ENCODE data around the gene MINDY1.

The MINDY1 gene

GRCh38 chr1:150985179-150985825 is 21.4 kb downstream of the MINDY1 start:
- no peak for DNase-seq (ENCODE audit: low read depth)

DNA sequence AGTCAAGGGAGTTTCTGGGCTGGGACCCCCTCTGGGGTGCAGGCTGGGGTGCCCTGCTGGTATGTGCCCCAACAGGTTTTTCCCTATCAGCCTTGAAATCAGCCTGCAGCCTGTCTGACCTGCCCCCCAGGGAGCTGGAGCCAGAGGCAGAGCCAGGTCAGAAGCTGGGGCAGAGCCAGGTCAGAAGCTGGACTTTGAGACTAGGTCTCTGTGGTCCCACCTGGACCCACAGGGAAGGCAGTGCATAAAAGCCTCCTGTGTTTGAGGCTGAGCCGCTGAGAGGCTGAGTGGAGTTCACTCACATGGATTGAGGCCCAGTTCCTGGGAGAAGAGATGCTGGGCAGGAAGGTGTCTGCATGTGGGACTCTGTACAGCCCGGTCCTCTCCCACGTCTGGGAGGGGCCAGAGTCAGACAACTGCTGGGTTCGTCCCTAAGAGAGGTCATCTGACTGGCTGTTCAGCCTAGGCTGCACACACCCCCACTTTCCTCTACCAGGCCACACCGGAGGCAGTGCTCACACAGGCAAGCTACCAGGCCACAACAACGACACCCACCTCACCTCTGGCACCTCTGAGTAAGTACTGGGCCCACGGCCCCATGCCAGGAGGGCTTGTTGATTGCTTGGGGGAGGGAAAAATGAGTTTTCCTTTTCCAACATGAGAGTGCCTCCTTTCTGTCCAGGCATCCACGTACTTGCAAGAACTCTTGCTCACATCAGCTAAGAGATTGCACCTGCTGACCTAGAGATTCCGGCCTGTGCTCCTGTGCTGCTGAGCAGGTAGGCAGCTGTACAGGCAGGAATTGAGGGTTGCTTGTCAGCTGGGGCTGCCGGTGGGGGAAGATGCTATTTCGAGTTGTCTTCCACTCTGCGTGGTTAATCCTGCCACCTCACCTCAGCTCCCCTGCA is 24.6 kb downstream of the MINDY1 start, which contains the start of gene ANXA9:
ANXA9 (plus strand) TSS at position 488 of the 908 bp plus-strand sequence. CDS start 814 bp downstream, outside the sequence.
- DNase-seq (ENCODE audit: low read depth) = no peak

GRCh38 chr1:150981177-150981804 is 25.4 kb downstream of the MINDY1 start:
- no peak for DNase-seq (ENCODE audit: low read depth)

- peak; percentile 69 for DNase-seq (ENCODE audit: low read depth)
Observed at GRCh38 chr1:150979092-150980056, 27.3 kb downstream of the MINDY1 start.

GRCh38 chr1:150976879-150977694 is 29.6 kb downstream of the MINDY1 start:
- DNase-seq (ENCODE audit: low read depth) = peak; percentile 87

- DNase-seq (ENCODE audit: low read depth) = no peak
Observed at GRCh38 chr1:150976401-150976821, 30.3 kb downstream of the MINDY1 start.

DNA sequence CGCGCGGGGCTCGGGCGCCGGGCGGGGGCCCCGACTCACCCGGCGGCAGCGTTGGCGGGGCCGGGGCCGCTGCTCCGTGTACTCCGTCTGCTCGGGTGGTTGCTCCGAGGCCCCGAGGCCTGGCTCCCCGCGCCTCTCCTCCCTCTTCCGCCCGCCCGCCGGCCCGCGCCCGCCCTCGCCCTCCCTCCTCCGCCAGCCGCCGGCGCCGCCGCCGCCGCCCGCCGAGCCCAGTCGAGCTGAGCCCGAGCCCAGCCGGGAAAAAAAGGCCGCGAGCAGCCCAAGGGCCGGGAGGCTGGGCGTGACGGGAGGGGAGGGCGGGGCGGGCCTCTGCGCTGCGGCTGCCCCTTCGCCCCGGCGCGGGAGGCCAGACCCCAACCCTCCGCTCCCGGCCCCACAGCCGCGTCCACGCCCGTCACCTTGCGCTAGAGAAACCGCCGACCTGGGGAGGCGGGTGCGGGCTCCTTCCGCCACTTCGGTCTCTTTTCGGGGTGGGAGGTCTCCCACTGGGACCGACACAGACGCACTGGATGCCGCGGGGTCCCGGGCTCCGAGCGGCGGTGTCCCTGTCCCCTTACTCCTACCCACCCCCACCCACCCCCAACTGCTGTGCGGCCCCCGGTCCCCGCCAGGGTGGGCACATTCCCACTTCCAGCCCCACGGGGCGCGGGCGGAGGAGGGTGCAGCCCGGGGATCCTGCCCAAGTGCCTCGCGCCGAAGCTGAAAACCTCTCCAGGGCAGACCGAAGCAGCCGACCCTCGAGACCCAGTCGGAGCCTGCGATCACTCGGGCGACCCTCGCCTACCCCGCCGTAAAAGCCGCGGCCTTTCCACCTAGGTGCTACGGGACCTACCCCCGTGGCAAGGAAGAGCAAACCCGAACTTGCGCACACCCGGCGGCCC is 31.9 kb downstream of the MINDY1 start, which contains the start of gene CERS2:
CERS2 (minus strand) TSS at position 256 of the 899 bp plus-strand sequence. CDS start 5,745 bp downstream, outside the sequence.
- no peak for DNase-seq (ENCODE audit: low read depth)

DNA sequence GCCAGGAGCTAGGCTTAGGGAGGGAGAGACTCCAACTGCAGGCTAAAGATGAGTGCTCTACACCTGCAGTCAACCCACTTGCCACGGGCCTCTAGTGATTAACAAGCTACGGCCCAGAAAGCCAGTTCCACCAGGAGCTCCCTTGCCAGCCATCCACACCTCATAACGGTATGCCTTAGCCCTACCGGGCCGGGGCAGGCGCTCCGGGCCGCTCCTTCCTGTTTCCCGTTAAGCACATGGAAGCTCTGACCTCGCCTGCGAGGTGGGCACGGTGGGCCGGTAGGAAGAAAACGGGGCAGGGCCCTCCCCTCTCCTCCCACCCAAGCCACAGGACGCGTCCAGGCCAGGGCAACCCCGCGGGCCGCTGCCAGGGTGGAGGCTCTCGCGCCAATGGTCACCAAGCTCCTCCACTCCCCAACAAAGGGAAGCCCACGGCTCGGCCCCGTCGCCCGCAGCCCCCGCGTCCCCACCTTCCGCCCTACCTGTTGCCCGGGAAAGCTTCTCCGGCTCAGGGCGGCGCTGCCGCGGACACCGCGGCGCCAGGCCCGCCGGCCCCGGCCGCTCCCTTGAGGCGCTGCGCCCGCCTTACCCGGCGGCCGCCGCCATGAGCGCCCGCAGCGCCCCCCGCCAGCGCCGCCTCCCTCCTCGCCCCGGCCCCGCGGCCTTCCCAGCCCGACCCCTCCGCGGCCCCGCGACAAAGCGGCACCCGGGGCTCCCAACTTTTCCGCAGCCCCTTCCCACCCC is 32.7 kb downstream of the MINDY1 start:
- DNase-seq (ENCODE audit: low read depth) = no peak

GRCh38 chr1:150973258-150973835 is 33.4 kb downstream of the MINDY1 start:
- no peak for DNase-seq (ENCODE audit: low read depth)

- no peak for DNase-seq (ENCODE audit: low read depth)
Observed at GRCh38 chr1:150972417-150972940, 34.2 kb downstream of the MINDY1 start.

GRCh38 chr1:150971583-150972416 is 34.9 kb downstream of the MINDY1 start:
- no peak for DNase-seq (ENCODE audit: low read depth)

DNA sequence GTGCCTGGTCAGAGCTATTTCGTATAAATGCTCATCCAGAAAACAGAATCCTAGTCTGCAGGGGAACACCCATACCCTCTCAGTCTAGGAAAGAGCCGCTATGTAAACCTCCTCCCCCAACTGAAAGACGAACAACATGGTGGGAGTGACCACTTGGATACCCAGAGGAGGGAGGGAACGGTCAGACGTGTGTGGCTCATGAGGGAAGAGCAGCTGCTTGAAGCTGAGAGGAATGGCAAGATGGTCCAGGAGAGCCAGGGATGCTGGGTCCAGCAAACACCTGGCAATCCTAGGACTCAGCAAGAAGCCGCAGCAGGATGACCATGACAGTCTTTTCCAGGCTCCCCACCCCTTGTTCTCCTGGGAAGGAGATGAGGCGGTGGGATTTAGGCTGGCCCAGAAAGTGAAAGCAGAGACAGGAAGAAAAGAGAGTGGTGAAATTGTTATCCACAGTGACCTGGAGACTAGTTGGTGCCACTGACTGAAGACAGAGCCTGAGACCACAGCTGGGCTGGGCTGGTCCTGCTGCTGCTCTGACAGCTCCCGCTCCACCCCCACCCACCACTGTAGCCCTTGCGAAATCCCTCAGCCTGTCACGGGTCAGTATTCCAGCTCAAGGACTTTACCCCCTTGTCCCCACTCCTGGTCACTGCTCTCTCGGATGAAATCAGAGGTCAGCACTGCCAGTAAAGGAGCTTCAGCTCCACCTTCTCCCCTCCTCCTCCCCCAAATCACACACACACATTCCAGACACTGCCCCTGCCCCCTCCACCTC is 35.7 kb downstream of the MINDY1 start:
- no peak for DNase-seq (ENCODE audit: low read depth)

DNA sequence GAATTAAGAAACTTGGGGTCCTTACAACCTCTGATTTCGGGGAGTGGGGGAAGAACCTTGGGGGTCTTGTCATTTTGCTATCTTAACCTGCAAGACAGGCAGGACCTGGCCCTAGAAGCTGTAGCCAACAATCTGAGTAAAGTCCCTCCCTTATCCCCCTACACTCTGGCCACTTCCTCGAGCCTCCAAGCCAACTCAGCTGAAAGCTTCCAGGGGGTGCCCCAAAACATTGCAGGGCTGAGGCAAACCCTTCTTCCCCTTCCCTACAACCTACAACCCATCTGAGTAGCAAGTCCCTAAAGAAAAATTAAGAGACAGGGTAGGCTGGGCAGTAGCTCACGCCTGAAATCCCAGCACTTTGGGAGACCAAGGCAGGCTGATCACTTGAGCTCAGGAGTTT is 37.1 kb downstream of the MINDY1 start:
- no peak for DNase-seq (ENCODE audit: low read depth)

DNA sequence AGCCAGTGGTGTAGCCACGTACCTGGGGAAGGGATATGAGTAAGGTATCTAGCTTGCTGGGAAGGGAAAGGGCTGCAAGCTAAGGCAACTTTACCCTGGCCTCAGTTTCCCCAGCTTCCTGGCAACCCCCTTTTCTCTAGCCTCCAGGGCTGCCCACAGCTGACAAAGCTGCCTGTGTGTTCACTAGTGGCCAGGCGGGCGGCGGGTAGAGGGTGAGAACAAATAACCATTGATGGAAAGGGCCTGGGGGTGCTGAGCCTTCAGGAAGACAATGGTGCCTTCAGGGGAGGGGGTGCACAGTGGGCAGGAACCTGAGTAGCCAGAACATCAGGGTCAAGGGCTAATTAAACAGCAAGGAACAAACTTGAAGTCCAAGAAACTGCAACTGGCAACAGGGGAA is 38.2 kb downstream of the MINDY1 start:
- DNase-seq (ENCODE audit: low read depth) = no peak

DNA sequence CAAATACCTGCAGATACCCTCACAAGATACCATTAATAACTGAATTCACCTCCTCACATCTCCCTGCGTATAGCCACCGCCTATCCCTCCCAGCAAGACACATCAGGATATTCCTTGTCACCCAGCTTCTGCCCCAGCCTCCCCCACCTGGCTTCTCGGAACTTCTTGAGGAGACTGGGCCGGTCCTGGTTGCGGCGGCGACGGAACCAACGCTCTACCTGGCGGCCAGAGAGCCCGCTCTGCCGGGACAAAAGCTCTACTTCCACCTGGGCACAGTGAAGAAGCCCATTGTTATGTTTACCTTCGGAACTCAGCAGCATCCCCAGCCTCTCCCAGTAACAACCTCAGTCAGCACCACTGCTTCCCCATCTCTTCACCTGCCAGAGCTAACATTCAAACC is 38.8 kb downstream of the MINDY1 start:
- no peak for DNase-seq (ENCODE audit: low read depth)

GRCh38 chr1:150966011-150966410 is 40.7 kb downstream of the MINDY1 start:
- DNase-seq (ENCODE audit: low read depth) = no peak

Measured in HS-27A (cell line).